NCI-H2171 treated with DMSO at 0.1 percent for 48 hours (cell line): Measurements from ENCODE around the gene AOPEP.
A peak's percentile ranks its signal among the peaks of the same experiment; 100 is the strongest.
"Not testable (repeated sequence)": the region's sequence is repeated elsewhere in the genome, so short reads cannot be mapped to it uniquely, and the experiment has no call there.

Experiments used
- DNase-seq: peaks from one replicate; lab custom pipeline; 2025; lab: John Stamatoyannopoulos, UW

The AOPEP gene

GRCh38 chr9:94932652-94933510, 206.4 kb downstream of the AOPEP start:
- no peak for DNase-seq

GRCh38 chr9:94933511-94933828, 207.0 kb downstream of the AOPEP start:
- no peak for DNase-seq

GRCh38 chr9:94934816-94935328, 208.4 kb downstream of the AOPEP start:
- DNase-seq: no peak

- no peak for DNase-seq
Measured at GRCh38 chr9:94935396-94935795, 208.9 kb downstream of the AOPEP start.

- DNase-seq: no peak
Measured at GRCh38 chr9:94936419-94936818, 209.9 kb downstream of the AOPEP start.

GRCh38 chr9:94937214-94937903, 210.9 kb downstream of the AOPEP start:
- peak; percentile 28 for DNase-seq

- DNase-seq: no peak
Measured at GRCh38 chr9:94938384-94938783, 211.9 kb downstream of the AOPEP start.

- not testable (repeated sequence) for DNase-seq
Measured at GRCh38 chr9:94940296-94940695, 213.8 kb downstream of the AOPEP start.

GRCh38 chr9:94941211-94941875, 214.8 kb downstream of the AOPEP start:
- no peak for DNase-seq

GRCh38 chr9:94944626-94945025, 218.1 kb downstream of the AOPEP start:
- DNase-seq: no peak

GRCh38 chr9:94945197-94946144, 219.0 kb downstream of the AOPEP start:
- peak; percentile 71 for DNase-seq

GRCh38 chr9:94946256-94946655, 219.8 kb downstream of the AOPEP start:
- DNase-seq: peak; percentile 78

GRCh38 chr9:94948567-94949235, 222.2 kb downstream of the AOPEP start:
- no peak for DNase-seq

GRCh38 chr9:94949370-94949769, 222.9 kb downstream of the AOPEP start:
- no peak for DNase-seq

- DNase-seq: no peak
Measured at GRCh38 chr9:94950040-94950578, 223.6 kb downstream of the AOPEP start.

- DNase-seq: peak; percentile 82
Measured at GRCh38 chr9:94950579-94951323, 224.3 kb downstream of the AOPEP start.

GRCh38 chr9:94951324-94952135, 225.0 kb downstream of the AOPEP start:
- DNase-seq: no peak

- DNase-seq: no peak
Measured at GRCh38 chr9:94952565-94953373, 226.3 kb downstream of the AOPEP start.
